ENCODE data around the gene PGAM4.
"Not testable (repeated sequence)": the region's sequence is repeated elsewhere in the genome, so short reads cannot be mapped to it uniquely, and the experiment has no call there.

The PGAM4 gene

GRCh38 chrX:77969538-77969937, at the start of gene PGAM4:
PGAM4 (minus strand) TSS chrX:77969638; CDS start chrX:77969638, 0 bp downstream.
- DNase-seq (ENCODE audit: low read depth), result no peak

- DNase-seq (ENCODE audit: low read depth), result no peak
Measured at GRCh38 chrX:78011846-78012245, 42.4 kb upstream of the PGAM4 start.

GRCh38 chrX:77979870-77980269, 10.4 kb upstream of the PGAM4 start:
- no peak for DNase-seq (ENCODE audit: low read depth)

- no peak for DNase-seq (ENCODE audit: low read depth)
Measured at GRCh38 chrX:77977518-77977917, 8.1 kb upstream of the PGAM4 start.

- DNase-seq (ENCODE audit: low read depth), result no peak
Measured at GRCh38 chrX:77977095-77977494, 7.7 kb upstream of the PGAM4 start.

GRCh38 chrX:77975755-77976154, 6.3 kb upstream of the PGAM4 start:
- DNase-seq (ENCODE audit: low read depth), result no peak

- DNase-seq (ENCODE audit: low read depth), result no peak
Measured at GRCh38 chrX:77967631-77968030, 1.8 kb downstream of the PGAM4 start.

- DNase-seq (ENCODE audit: low read depth), result no peak
Measured at GRCh38 chrX:77966361-77966760, 3.1 kb downstream of the PGAM4 start.

- DNase-seq (ENCODE audit: low read depth), result no peak
Measured at GRCh38 chrX:77962068-77962902, 7.2 kb downstream of the PGAM4 start.

- DNase-seq (ENCODE audit: low read depth), result no peak
Measured at GRCh38 chrX:77961063-77961462, 8.4 kb downstream of the PGAM4 start.

- no peak for DNase-seq (ENCODE audit: low read depth)
Measured at GRCh38 chrX:77960567-77960966, 8.9 kb downstream of the PGAM4 start.

- no peak for DNase-seq (ENCODE audit: low read depth)
Measured at GRCh38 chrX:77953708-77954107, 15.7 kb downstream of the PGAM4 start.

- DNase-seq (ENCODE audit: low read depth), result no peak
Measured at GRCh38 chrX:77953302-77953701, 16.1 kb downstream of the PGAM4 start.

- DNase-seq (ENCODE audit: low read depth), result no peak
Measured at GRCh38 chrX:77952173-77952572, 17.3 kb downstream of the PGAM4 start.

GRCh38 chrX:77949840-77950239, 19.6 kb downstream of the PGAM4 start:
- DNase-seq (ENCODE audit: low read depth), result no peak

GRCh38 chrX:77946571-77946970, 22.9 kb downstream of the PGAM4 start:
- DNase-seq (ENCODE audit: low read depth), result no peak

GRCh38 chrX:77945910-77946545, 23.4 kb downstream of the PGAM4 start:
- no peak for DNase-seq (ENCODE audit: low read depth)

GRCh38 chrX:77945031-77945430, 24.4 kb downstream of the PGAM4 start:
- not testable (repeated sequence) for DNase-seq (ENCODE audit: low read depth)

- DNase-seq (ENCODE audit: low read depth), result no peak
Measured at GRCh38 chrX:77938083-77938680, 31.3 kb downstream of the PGAM4 start.

- DNase-seq (ENCODE audit: low read depth), result no peak
Measured at GRCh38 chrX:77937291-77937690, 32.1 kb downstream of the PGAM4 start.

GRCh38 chrX:77936299-77936698, 33.1 kb downstream of the PGAM4 start:
- no peak for DNase-seq (ENCODE audit: low read depth)

GRCh38 chrX:77935886-77936285, 33.6 kb downstream of the PGAM4 start:
- no peak for DNase-seq (ENCODE audit: low read depth)

GRCh38 chrX:77930581-77930980, 38.9 kb downstream of the PGAM4 start:
- DNase-seq (ENCODE audit: low read depth), result no peak

All from activated T-helper 9 cell treated with anti-CD3 and anti-CD28 coated beads, Interleukin-2, amount 50 U/mL, for 16 hours (primary cell).